GM18502 (cell line): Measurements from ENCODE around the gene POLR2L.

ENCODE experiments used
- ATAC-seq: cut with Tn5 transposase; IDR thresholded peaks from one replicate; pipeline ENCODE4 v1.9.1; 2021; ENCODE audit warnings: mild to moderate bottlenecking; ENCODE audit not compliant: unreplicated experiment, poor library complexity

POLR2L gene

GRCh38 chr11:842370-843002, at the start of gene POLR2L, which contains the start of gene TSPAN4:
Gene POLR2L, minus strand, starts transcription at chr11:842529. Its CDS starts 21 bp downstream, at chr11:842508.
Gene TSPAN4, plus strand, starts transcription at chr11:842852. Its CDS starts 7,453 bp downstream, at chr11:850305.
- peak; percentile 69 for ATAC-seq

GRCh38 chr11:890794-891540, 48.6 kb upstream of the POLR2L start:
- no peak for ATAC-seq

GRCh38 chr11:889687-890475, 47.6 kb upstream of the POLR2L start:
- no peak for ATAC-seq

- no peak for ATAC-seq
These were observed 46.9 kb upstream of the POLR2L start for GRCh38 chr11:889257-889656.

GRCh38 chr11:888310-889212, 46.2 kb upstream of the POLR2L start:
- ATAC-seq = no peak

- no peak for ATAC-seq
These were observed 45.3 kb upstream of the POLR2L start for GRCh38 chr11:887589-887988.

GRCh38 chr11:886568-886967, 44.2 kb upstream of the POLR2L start:
- no peak for ATAC-seq

- ATAC-seq = no peak
These were observed 42.3 kb upstream of the POLR2L start for GRCh38 chr11:884578-885070.

DNA sequence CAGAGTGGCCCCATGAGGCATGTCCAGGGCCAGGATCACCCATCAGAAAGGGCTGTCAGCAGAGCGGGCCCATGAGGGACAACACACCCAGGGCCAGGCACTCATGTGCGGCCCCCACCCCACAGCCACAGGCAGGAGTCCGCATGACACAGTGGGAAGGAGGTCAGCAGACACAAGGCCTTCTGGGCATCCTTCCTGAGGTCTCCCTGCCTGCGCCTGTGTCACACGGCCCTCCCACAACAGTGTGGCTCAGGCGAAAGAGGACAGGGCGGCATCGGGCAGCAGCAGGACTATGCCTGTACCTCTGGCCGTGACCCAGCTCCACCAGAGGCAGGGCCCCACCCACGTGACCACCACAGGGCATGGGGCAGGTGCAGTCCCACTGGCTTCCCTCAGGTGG, 41.2 kb upstream of the POLR2L start:
- no peak for ATAC-seq

- ATAC-seq = no peak
These were observed 40.3 kb upstream of the POLR2L start for GRCh38 chr11:882596-882995.

DNA sequence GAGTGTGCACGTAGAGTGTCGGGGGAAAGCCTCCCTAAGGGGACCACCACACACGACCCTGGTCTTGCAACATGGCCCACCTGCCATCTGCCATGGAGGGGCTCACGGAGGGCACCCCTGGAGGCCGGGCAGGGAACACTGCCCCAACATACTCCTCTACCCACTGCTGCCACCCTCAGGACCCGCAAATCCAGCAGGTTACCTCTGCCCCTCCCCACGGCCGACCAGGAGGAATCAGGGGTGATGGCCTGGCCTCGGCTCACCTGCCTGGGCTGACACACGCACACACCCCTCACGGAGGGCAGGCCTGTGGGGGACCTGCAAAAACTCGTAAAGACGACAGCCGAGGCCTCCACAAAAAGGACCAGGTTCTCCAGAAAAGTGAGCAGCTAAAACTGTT, 38.1 kb upstream of the POLR2L start:
- no peak for ATAC-seq

DNA sequence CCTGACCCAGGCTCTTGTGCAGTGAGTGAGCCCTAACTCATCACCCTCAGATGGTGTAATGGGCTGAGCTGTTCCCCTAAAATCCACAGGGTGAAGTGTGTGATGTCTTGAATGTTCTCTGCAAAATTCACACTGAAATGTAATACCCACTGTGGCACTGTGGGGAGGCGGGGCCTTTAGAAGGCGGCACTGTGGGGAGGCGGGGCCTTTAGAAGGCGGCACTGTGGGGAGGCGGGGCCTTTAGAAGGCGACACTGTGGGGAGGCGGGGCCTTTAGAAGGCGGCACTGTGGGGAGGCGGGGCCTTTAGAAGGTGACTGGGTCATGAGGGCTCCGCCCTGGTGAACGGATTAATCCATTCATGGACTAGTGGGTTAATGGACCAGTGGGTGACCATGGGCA, 35.2 kb upstream of the POLR2L start:
- ATAC-seq = no peak

DNA sequence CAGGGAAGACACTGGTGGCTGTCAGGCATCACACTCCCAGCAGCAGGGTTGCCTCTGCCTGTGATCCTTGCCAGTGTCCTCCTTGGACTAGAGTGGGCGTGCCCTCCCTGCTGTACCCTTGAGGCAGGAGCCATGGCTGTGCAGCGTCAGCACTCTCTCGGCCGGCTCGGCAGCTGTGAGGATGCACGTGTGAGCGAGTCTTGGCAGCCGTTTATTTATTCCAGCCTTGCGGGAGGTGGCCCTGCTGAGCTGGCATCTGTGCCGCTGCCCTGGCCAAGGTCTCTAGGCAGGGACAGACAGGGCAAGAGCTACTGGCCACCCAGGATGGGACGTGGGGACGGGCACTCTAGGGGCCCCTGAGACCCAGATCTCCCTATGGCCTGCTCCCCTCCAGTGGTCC, 34.2 kb upstream of the POLR2L start:
- no peak for ATAC-seq

GRCh38 chr11:875769-876301, 33.5 kb upstream of the POLR2L start:
- no peak for ATAC-seq

GRCh38 chr11:875203-875602, 32.9 kb upstream of the POLR2L start:
- no peak for ATAC-seq

GRCh38 chr11:873706-874105, 31.4 kb upstream of the POLR2L start:
- no peak for ATAC-seq

GRCh38 chr11:872799-873198, 30.5 kb upstream of the POLR2L start:
- ATAC-seq = no peak

DNA sequence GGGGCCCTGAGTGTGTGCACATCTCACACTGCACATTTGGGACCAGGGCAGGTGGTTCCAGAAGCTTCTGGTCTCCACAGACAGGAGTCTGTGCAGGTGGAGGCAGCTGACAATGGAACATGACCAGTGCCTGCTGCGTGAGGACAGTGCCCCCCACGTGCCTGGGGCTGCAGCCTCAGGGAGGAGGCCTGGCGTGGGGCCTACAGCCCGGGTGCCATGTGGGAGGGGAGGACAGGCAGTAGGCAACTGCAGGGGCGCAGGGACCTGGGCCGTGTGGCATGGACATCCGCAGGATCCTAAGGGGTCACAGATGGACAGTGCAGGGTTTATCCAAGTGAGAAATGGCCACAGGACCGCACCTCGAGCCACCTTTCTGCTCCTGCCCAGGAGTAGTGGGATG, 29.1 kb upstream of the POLR2L start:
- ATAC-seq = no peak

- no peak for ATAC-seq
These were observed 28.1 kb upstream of the POLR2L start for GRCh38 chr11:870418-870817.

- no peak for ATAC-seq
These were observed 27.7 kb upstream of the POLR2L start for GRCh38 chr11:870127-870413.
